MCF 10A (cell line): Measurements from ENCODE around the gene HIGD2A. TPM values are rescaled to one million over a fixed set of nuclear protein-coding genes. Genes with fewer than 3 reads are reported as not detected.
"Not testable (repeated sequence)": the region's sequence is repeated elsewhere in the genome, so short reads cannot be mapped to it uniquely, and the experiment has no call there.

Source experiments
- BruUV-seq: library from RNA; stranded (reverse); fragments of 400-500 nt; replicated peaks from 2 replicates; lab custom pipeline; 2021; lab: Mats Ljungman, UMichigan
- CTCF ChIA-PET: fragments of 300-600 bp; sonication (Branson Sonifier 250); formaldehyde crosslinking; extraction: SDS; loops from one replicate; lab custom pipeline; 2021; ENCODE audit warnings: antibody characterized with exemption, inconsistent platforms; lab: Yijun Ruan, JAX
- POLR2A ChIA-PET: fragments of 300-600, 350-650 bp; sonication (Branson Sonifier 250); formaldehyde crosslinking; extraction: SDS; loops from one replicate; lab custom pipeline; 2020; ENCODE audit warnings: antibody characterized with exemption, inconsistent platforms; lab: Yijun Ruan, JAX
- DNase-seq: peaks from one replicate; pipeline ENCODE4 v3.0.0-alpha.2; 2018; ENCODE audit not compliant: unreplicated experiment
- H3K27ac Mint-ChIP-seq: one replicate; pipeline ENCODE4 v1.8.0; 2022; ENCODE audit warnings: mild to moderate bottlenecking, low read depth, mixed read lengths; ENCODE audit not compliant: unreplicated experiment
- H3K27me3 Mint-ChIP-seq: one replicate; pipeline ENCODE4 v1.8.0; 2022; ENCODE audit warnings: mixed read lengths; ENCODE audit not compliant: insufficient read depth, unreplicated experiment
- H3K36me3 Mint-ChIP-seq: one replicate; pipeline ENCODE4 v1.8.0; 2022; ENCODE audit warnings: mild to moderate bottlenecking, moderate library complexity, mixed read lengths; ENCODE audit not compliant: insufficient read depth, unreplicated experiment
- H3K4me1 Mint-ChIP-seq: one replicate; pipeline ENCODE4 v1.8.0; 2022; ENCODE audit warnings: mixed read lengths; ENCODE audit not compliant: insufficient read depth, unreplicated experiment
- H3K4me3 Mint-ChIP-seq: one replicate; pipeline ENCODE4 v1.8.0; 2022; ENCODE audit warnings: mild to moderate bottlenecking, moderate library complexity, mixed read lengths; ENCODE audit not compliant: unreplicated experiment
- H3K9me3 Mint-ChIP-seq: one replicate; pipeline ENCODE4 v1.8.0; 2022; ENCODE audit warnings: mixed read lengths; ENCODE audit not compliant: unreplicated experiment
- intact Hi-C: fragments of 100-400 bp; cut with micrococcal nuclease; formaldehyde crosslinking; loops from 2 replicates; pipeline ENCODE4 v1.14.1; 2022
- total RNA-seq: library from RNA; stranded (reverse); gene quantifications from 2 replicates; pipeline ENCODE4 v1.2.3, GENCODE V29; 2022
- TF ChIP-seq, protein P1 (sequence below): fragments of 200-600 bp; IDR thresholded peaks from one replicate; pipeline ENCODE4 v1.8.0; 2022; ENCODE audit warnings: antibody characterized with exemption, mild to moderate bottlenecking; ENCODE audit not compliant: unreplicated experiment

Gene HIGD2A
- total RNA-seq, 1 experiment from 2014 or later: 196 TPM

DNA sequence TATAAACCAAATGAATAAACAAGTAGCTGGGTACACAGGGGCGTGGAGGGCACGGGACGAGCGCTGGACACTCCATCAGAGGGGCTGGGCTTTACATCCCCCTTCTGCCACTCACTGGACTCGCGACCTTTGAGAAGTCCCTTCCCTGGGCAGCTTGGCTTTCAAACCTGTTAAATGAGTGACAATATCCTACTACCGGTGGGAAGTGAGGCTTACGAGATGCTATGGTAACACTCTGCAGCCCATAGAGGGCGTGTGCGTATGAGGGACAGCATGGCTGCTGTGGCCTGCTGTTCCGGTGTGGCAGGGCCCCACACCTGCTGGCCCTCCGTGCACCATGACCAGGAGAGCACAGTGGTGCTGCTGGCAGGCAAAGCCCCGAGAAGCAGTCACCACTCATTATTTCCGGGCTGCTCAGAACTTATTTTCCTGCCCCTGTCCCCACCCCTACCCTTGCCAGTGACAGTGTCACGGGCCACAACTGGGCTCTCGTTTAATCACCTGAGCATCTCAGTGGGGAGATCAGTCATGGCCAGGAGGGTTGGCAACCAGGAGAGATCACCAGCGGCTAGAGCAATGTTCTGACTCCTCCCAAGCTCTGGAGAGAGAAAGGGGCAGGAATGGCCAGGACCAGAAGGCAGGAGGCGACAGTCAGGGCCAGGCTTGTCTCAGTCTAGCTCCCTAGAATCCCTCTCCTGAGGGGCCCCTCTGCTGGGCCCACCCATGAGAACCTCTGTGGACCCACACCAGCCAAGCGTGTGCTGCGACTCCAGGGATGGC is 17.3 kb downstream of the HIGD2A start:
- no peaks in the 10 kb centered on the region for H3K9me3 Mint-ChIP-seq
- TF ChIP-seq, protein P1, sequence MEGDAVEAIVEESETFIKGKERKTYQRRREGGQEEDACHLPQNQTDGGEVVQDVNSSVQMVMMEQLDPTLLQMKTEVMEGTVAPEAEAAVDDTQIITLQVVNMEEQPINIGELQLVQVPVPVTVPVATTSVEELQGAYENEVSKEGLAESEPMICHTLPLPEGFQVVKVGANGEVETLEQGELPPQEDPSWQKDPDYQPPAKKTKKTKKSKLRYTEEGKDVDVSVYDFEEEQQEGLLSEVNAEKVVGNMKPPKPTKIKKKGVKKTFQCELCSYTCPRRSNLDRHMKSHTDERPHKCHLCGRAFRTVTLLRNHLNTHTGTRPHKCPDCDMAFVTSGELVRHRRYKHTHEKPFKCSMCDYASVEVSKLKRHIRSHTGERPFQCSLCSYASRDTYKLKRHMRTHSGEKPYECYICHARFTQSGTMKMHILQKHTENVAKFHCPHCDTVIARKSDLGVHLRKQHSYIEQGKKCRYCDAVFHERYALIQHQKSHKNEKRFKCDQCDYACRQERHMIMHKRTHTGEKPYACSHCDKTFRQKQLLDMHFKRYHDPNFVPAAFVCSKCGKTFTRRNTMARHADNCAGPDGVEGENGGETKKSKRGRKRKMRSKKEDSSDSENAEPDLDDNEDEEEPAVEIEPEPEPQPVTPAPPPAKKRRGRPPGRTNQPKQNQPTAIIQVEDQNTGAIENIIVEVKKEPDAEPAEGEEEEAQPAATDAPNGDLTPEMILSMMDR: no peak
- no peak for DNase-seq
- CTCF ChIA-PET: interaction anchor here (0.5 to 2.2 kb wide), 6 partner anchors 25 to 503 kb away, joined by 3 to 6 read pairs (median 5); partner anchors contain the start of gene FAF2
- H3K4me3 Mint-ChIP-seq: no peak overlapping the region
- POLR2A ChIA-PET: interaction anchor here (11.3 kb wide), 1 partner anchor 17 kb away, joined by 110 read pairs; the partner anchor contains the start of genes HIGD2A and NOP16
- H3K36me3 Mint-ChIP-seq: peaks cover 67% of the 10 kb centered on the region
- intact Hi-C loops: no loop called here
- BruUV-seq: no TSS peak
- H3K27ac Mint-ChIP-seq: no peak overlapping the region
- peaks cover 32% of the 10 kb centered on the region for H3K4me1 Mint-ChIP-seq
- no peaks in the 10 kb centered on the region for H3K27me3 Mint-ChIP-seq

DNA sequence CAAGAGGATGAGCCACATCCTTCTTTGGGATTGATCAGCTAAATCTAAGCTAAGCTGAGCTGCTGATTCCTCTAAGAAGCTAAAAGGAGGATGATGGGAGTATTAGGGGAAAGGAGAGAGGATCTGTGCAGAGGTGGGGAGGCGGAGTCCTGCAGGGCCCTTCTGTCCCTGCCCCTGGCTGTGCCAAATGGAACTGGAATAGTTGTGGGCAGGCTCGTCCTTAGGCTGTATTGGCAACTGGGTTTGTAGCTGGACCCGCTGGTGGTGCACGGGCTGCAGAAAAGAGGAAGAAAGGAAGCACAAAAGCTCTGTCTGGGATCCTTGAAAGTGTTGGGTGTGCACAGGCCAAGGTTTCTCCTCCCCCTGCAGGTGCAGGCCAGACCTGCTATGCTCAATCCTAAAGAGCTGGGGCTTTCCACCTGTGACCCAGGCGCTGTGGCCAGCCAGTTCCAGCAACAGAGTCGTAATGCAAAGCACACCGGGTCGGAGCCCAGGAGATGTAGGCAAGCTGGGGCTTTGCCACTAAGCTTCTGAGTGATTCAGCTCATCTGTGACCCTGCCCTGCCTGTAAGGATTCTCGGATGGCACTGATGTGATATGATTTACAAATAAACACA is 18.0 kb downstream of the HIGD2A start:
- Mint-ChIP-seq H3K27me3 (no peaks in the 10 kb centered on the region), H3K36me3 (peaks cover 67% of the 10 kb centered on the region), H3K4me3 (no peak overlapping the region), H3K4me1 (peaks cover 32% of the 10 kb centered on the region), H3K27ac (no peak overlapping the region), H3K9me3 (no peaks in the 10 kb centered on the region)
- TF ChIP-seq, protein P1: no peak
- ChIA-PET POLR2A (interaction anchor here (1.3 to 11.3 kb wide), 2 partner anchors 18 to 131 kb away, joined by 4 to 110 read pairs; partner anchors contain the start of genes HIGD2A, NOP16 and RNF44), CTCF (interaction anchor here (0.6 to 2.2 kb wide), 5 partner anchors 9 to 138 kb away, joined by 3 to 6 read pairs (median 5); partner anchors contain the start of gene FAF2)
- intact Hi-C loops: no loop called here
- DNase-seq: no peak
- BruUV-seq: no TSS peak

GRCh38 chr5:176407456-176408251 is 19.1 kb downstream of the HIGD2A start:
- intact Hi-C loops: no loop called here
- H3K4me3 Mint-ChIP-seq: no peak overlapping the region
- BruUV-seq: no TSS peak
- DNase-seq: no peak
- no peaks in the 10 kb centered on the region for H3K27me3 Mint-ChIP-seq
- no peaks in the 10 kb centered on the region for H3K9me3 Mint-ChIP-seq
- CTCF ChIA-PET: interaction anchor here (1.1 to 2.2 kb wide), 4 partner anchors 10 to 201 kb away, joined by 3 to 5 read pairs (median 4); no protein-coding TSS in a partner anchor
- H3K27ac Mint-ChIP-seq: peak overlapping the region; percentile 55
- peaks cover 73% of the 10 kb centered on the region for H3K36me3 Mint-ChIP-seq
- H3K4me1 Mint-ChIP-seq: peaks cover 32% of the 10 kb centered on the region
- POLR2A ChIA-PET: interaction anchor here (0.6 to 11.3 kb wide), 3 partner anchors 19 to 215 kb away, joined by 3 to 110 read pairs (median 4); partner anchors contain the start of genes HIGD2A, NOP16 and RNF44
- TF ChIP-seq, protein P1: no peak

- intact Hi-C loops, H3K4me3 Mint-ChIP-seq, BruUV-seq, DNase-seq, H3K27me3 Mint-ChIP-seq, H3K9me3 Mint-ChIP-seq, H3K27ac Mint-ChIP-seq: not testable (repeated sequence)
- POLR2A ChIA-PET: interaction anchor here (0.6 to 11.3 kb wide), 3 partner anchors 19 to 214 kb away, joined by 3 to 110 read pairs (median 8); partner anchors contain the start of genes FAF2, HIGD2A and NOP16
- CTCF ChIA-PET: interaction anchor here (0.6 to 2.2 kb wide), 4 partner anchors 10 to 200 kb away, joined by 3 to 5 read pairs (median 4); no protein-coding TSS in a partner anchor
- Mint-ChIP-seq H3K36me3 (peaks cover 73% of the 10 kb centered on the region), H3K4me1 (peaks cover 35% of the 10 kb centered on the region)
These were observed 19.7 kb downstream of the HIGD2A start for GRCh38 chr5:176408252-176408573.
